ENCODE measurements around the gene ATP6V0B. TPM values are rescaled to one million over a fixed set of nuclear protein-coding genes. Genes with fewer than 3 reads are reported as not detected.

ATP6V0B gene
- total and polyA plus RNA-seq, 2 of the 8 experiments (the other 6 are each of a cell fraction or from before 2014, with no cell fraction given), result 105 to 308 TPM

DNA sequence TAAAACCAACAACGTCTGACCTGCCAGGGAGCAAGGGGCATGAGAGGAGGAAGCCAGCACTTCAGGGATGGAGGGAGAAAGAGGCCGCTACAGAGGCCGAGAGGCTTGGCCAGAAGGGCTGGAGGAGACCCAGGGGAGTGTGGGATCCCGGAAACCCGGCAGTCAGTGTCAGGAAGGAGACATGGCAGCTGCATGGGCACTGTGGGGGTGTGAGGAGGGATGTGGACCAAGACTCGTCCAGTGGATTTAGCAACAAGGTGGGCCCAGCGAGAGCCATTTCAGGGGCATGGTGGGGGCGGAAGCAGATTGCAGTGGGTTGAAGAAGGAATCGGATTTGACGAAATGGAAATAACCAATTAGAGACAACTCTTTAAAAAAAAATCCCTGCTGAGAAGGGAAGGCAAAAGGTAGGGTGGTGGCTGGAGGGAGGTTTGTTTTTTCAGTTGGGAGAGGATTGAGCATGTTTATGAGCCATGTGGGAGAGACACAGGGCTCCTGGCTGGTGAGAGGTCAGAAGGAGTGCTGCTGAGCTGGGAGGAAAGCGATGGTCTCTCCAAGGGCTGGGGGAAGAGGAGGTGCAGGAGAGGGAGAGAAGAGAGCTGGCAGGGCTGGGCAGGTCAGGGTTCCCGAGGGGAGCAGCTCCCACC lies 8.6 kb downstream of the ATP6V0B start:
- Histone ChIP-seq H3K4me3 (ENCODE audit: extremely low read depth in 1 of 4, insufficient read depth in 2 of 4, low read depth in 3 of 4, low read length in 4 of 4) (no peak overlapping the region), H3K79me1 (ENCODE audit: low read depth, low read length) (peaks cover 17% of the 10 kb centered on the region), H2BK15ac (ENCODE audit: low read length) (no peak overlapping the region), H4K20me1 (replicated peaks in 1 of 2; ENCODE audit: control insufficient read depth in 1 of 2, insufficient read depth in 2 of 2, low read length in 2 of 2) (peaks cover 0 to 20% of the 10 kb centered on the region in 2 experiments), H2AK5ac (ENCODE audit: low read depth, low read length) (no peak overlapping the region), H4K5ac (ENCODE audit: insufficient read length, low read depth, low read length) (no peak overlapping the region), H2AFZ (ENCODE audit: low read length) (no peak overlapping the region), H3K27me3 (replicated peaks in 1 of 4; ENCODE audit: control insufficient read depth in 3 of 4, extremely low read depth in 1 of 4, insufficient read depth in 3 of 4, low read length in 3 of 4) (no peaks in the 10 kb centered on the region), H3K4me2 (ENCODE audit: insufficient read depth in 1 of 2, low read depth in 2 of 2, low read length in 2 of 2) (no peak overlapping the region), H2BK120ac (replicated peaks; ENCODE audit: low read depth, low read length) (no peak overlapping the region), H3K18ac (ENCODE audit: extremely low read depth, low read length) (no peak overlapping the region), H3K9ac (replicated peaks in 1 of 4; ENCODE audit: extremely low read depth in 1 of 4, low read depth in 3 of 4, low read length in 3 of 4) (no peak overlapping the region), H3K36me3 (ENCODE audit: control insufficient read depth in 2 of 4, insufficient read depth in 4 of 4, low read length in 3 of 4) (peaks cover 0 to 19% (median 9%) of the 10 kb centered on the region in 4 experiments; a peak in 4 of 8 replicates), H3K23me2 (ENCODE audit: low read depth, low read length) (peaks cover 15% of the 10 kb centered on the region), H3K56ac (replicated peaks; ENCODE audit: insufficient read length, low read depth, low read length) (no peak overlapping the region), H2BK5ac (ENCODE audit: low read depth, low read length) (no peak overlapping the region; the same call in 1 of the 2 replicates), H3K23ac (ENCODE audit: insufficient read length) (no peak overlapping the region), H2BK20ac (ENCODE audit: low read length) (no peak overlapping the region), H4K8ac (ENCODE audit: extremely low read depth, insufficient read depth, low read length) (no peak overlapping the region), H4K91ac (replicated peaks; ENCODE audit: insufficient read length, low read length) (no peak overlapping the region), H2BK12ac (ENCODE audit: low read depth, low read length) (no peak overlapping the region), H3K27ac (ENCODE audit: low read depth, low read length) (no peak overlapping the region), H3K14ac (ENCODE audit: insufficient read length) (no peak overlapping the region), H3K4me1 (replicated peaks in 1 of 4; ENCODE audit: control insufficient read depth in 3 of 4, insufficient read depth in 4 of 4, low read length in 3 of 4) (peaks cover under 1 to 12% (median 10%) of the 10 kb centered on the region in 4 experiments), H3K9me3 (ENCODE audit: insufficient read depth in 2 of 2, low read depth in 1 of 2, low read length in 1 of 2) (no peaks in the 10 kb centered on the region), H3K79me2 (ENCODE audit: control insufficient read depth in 1 of 2, insufficient read depth in 2 of 2, low read length in 2 of 2) (peaks cover 0 to 11% of the 10 kb centered on the region in 2 experiments; a peak in 2 of 4 replicates), H3K4ac (replicated peaks; ENCODE audit: insufficient read length, low read depth, low read length) (no peak overlapping the region)
- CTCF ChIA-PET (ENCODE audit: partially characterized antibody), result interaction anchor here (0.9 to 2.1 kb wide), 3 partner anchors 49 to 64 kb away, joined by 3 to 6 read pairs (median 5); no protein-coding TSS in a partner anchor
- POLR2A ChIA-PET (ENCODE audit: partially characterized antibody), result interaction anchor here (0.8 to 13.6 kb wide), 4 partner anchors 11 to 41 kb away, joined by 3 to 189 read pairs (median 4); partner anchors contain the start of genes ATP6V0B, B4GALT2 and DPH2
- no peak for FAIRE-seq
- TF ChIP-seq POLR2A (IDR thresholded peaks at IDR 0.05; ENCODE audit: control extremely low read depth in 1 of 2, low read depth in 2 of 2, low read length in 2 of 2) (no peak), RXRA (IDR thresholded peaks at IDR 0.05; ENCODE audit: insufficient read depth, low read depth, low read length) (no peak), TBP (IDR thresholded peaks at IDR 0.05; ENCODE audit: low read depth, low read length) (no peak), RBBP5 (IDR thresholded peaks at IDR 0.05; ENCODE audit: borderline replicate concordance, low read depth, low read length) (no peak), GABPA (IDR thresholded peaks at IDR 0.05; ENCODE audit: borderline replicate concordance, insufficient read depth, low read length) (no peak), ASH2L (IDR thresholded peaks at IDR 0.05; ENCODE audit: low read length) (no peak), SP4 (IDR thresholded peaks at IDR 0.05; ENCODE audit: low read length) (no peak)
- 91% methylated on average over 10 of the region's 12 CpGs; no CpG with 5 or more reads in 1 of the 2 experiments for WGBS, 2 experiments (ENCODE audit: extremely low coverage in 1 of 2, insufficient coverage in 1 of 2, insufficient read length in 1 of 2, insufficient replicate concordance in 2 of 2, low coverage in 1 of 2, low lambda C conversion rate in 2 of 2, missing lambda C conversion rate in 1 of 2)
- DNase-seq (ENCODE audit: low read depth in 1 of 2, low spot score in 2 of 2), result no peak
